Measurements from ENCODE around the gene PET100.

PET100 gene

DNA sequence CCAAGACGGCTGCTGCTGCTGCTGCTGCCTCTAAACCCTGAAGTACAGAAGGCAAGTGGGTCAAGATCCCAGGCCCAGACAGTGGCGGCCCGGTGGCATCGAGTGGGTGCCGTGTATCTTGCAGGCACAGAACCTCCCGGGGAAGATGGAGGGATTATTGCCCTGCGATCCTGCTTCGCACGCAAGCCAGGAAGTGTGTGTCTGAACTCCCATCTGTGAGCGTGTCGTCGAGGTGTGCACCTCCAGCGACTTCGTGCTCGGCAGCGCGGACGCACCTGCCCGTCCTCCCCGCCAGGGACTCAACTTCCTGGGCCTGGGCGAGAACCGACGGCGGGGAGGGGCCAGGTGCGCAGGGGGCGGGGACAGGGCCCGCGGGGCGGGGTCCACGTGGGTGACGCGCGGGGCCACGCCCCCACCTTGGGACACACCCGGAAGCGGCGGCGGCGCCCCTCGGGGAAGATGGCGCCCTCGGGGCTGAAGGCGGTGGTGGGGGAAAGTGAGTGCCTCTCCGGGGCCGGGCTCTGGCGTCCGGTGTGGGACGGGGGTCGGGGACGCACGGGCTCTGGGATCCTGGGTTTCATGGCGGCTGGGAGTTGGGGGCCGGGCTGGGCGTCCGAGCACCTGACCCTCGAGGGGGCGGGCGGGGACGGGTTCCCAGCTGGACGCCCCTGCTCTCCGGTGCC, 7.2 kb downstream of the PET100 start, which contains the start of gene STXBP2:
TSS of gene STXBP2 (plus strand) at position 420 of the 683 bp plus-strand sequence. CDS start at position 460, 40 bp downstream.
- H3K79me2 ChIP-seq: no peaks in the 10 kb centered on the region
- H3K4me3 ChIP-seq (ENCODE audit: low read depth, low read length): peak within 1 kb of the TSS; percentile 66
- H3K9ac ChIP-seq: no peak within 1 kb of the TSS
- no peaks in the 10 kb centered on the region for H3K4me1 ChIP-seq
- TF ChIP-seq, protein P1, sequence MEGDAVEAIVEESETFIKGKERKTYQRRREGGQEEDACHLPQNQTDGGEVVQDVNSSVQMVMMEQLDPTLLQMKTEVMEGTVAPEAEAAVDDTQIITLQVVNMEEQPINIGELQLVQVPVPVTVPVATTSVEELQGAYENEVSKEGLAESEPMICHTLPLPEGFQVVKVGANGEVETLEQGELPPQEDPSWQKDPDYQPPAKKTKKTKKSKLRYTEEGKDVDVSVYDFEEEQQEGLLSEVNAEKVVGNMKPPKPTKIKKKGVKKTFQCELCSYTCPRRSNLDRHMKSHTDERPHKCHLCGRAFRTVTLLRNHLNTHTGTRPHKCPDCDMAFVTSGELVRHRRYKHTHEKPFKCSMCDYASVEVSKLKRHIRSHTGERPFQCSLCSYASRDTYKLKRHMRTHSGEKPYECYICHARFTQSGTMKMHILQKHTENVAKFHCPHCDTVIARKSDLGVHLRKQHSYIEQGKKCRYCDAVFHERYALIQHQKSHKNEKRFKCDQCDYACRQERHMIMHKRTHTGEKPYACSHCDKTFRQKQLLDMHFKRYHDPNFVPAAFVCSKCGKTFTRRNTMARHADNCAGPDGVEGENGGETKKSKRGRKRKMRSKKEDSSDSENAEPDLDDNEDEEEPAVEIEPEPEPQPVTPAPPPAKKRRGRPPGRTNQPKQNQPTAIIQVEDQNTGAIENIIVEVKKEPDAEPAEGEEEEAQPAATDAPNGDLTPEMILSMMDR (IDR thresholded peaks at IDR 0.05): no peak
- peak within 1 kb of the TSS; percentile 58 for H3K4me2 ChIP-seq (ENCODE audit: low read length)
- peak within 1 kb of the TSS; percentile 57 for H3K27ac ChIP-seq
- no peaks in the 10 kb centered on the region for H3K27me3 ChIP-seq (ENCODE audit: control insufficient read depth, insufficient read depth, low read length)
- H3K36me3 ChIP-seq (ENCODE audit: control insufficient read depth, insufficient read depth, low read length): no peaks in the 10 kb centered on the region
- no peaks in the 10 kb centered on the region for H3K9me3 ChIP-seq (ENCODE audit: control insufficient read depth, low read length)
- peak within 1 kb of the TSS; percentile 73 for H2AFZ ChIP-seq

DNA sequence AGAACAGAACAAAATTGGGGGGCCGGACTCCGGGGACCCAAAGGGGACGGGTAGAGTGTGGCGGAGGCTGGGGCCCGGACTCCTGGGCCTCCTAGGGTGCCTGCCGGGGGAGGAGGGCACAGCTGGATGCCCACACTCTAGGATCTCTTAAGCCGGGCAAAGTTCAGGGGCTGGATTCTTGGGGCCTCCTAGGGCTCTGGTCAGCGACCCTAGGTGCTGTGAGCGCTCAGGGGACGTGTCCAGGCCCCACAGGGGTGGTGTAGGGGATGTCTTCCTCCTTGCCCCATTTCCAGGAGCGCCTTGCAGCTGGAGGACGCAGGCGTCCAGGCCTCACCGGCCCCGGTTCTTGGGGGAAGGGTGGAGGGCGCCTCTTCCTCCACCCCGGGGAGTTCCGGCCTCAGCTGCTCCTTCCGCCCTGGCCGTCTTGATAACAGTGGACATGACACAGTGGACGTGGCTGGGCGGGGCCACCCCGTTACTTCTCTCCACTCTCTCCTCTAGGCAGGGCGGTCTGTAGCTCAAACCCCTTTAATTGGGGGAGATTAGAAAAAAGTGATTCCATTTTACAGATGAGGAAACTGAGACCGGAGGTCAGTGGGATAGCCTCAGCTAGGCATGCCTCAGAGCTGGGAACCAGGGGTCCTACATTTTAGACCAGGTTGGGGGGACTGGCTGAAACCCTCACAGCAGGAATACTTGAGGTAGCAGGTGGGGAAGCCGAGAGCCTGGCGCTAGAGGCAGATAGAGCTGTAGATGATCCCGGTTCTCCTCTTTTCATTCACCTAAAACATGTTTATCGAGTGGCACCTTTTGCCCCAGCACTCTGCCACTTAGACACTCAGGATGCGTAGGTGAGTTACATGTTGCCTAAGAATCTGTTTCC, 8.0 kb downstream of the PET100 start:
- no peaks in the 10 kb centered on the region for H3K27me3 ChIP-seq (ENCODE audit: control insufficient read depth, insufficient read depth, low read length)
- peak overlapping the region; percentile 57 for H3K27ac ChIP-seq
- no peaks in the 10 kb centered on the region for H3K36me3 ChIP-seq (ENCODE audit: control insufficient read depth, insufficient read depth, low read length)
- H3K4me2 ChIP-seq (ENCODE audit: low read length): peak overlapping the region; percentile 58
- H3K9ac ChIP-seq: no peak overlapping the region
- peak overlapping the region; percentile 66 for H3K4me3 ChIP-seq (ENCODE audit: low read depth, low read length)
- H3K9me3 ChIP-seq (ENCODE audit: control insufficient read depth, low read length): no peaks in the 10 kb centered on the region
- no peaks in the 10 kb centered on the region for H3K79me2 ChIP-seq
- peak overlapping the region; percentile 73 for H2AFZ ChIP-seq
- H3K4me1 ChIP-seq: no peaks in the 10 kb centered on the region
- TF ChIP-seq, protein P1 (IDR thresholded peaks at IDR 0.05): no peak

DNA sequence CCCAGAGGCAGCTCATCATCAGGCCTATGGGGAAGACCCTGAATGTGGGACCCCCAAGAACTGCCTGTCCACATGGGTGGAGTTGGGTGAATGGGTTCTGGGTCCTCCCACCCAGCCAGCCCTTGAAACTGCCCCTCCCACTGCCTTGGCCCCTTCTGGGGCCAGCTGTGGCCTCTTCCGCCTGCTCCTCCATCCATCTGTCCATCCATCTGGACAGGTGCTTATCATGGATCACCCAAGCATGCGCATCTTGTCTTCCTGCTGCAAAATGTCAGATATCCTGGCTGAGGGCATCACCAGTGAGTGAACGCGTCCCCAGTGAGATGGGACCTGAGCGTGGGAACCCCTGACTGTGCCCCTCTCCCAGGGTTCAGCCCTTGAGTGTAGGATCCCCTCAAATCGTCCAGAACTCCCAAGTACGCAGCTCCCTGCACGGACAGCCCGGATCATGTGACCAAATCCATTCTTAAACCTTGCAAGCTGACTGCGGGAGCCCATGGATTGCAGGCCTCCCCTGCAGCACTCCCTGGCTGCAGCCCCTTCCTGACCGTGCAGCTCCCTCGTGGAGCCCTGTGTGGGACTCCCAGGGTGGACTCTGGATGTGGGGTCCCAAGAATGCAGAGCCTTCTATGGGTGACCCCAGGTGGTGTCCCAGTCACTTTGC, 9.3 kb downstream of the PET100 start:
- H3K9ac ChIP-seq: no peak overlapping the region
- H3K4me2 ChIP-seq (ENCODE audit: low read length): no peak overlapping the region
- TF ChIP-seq, protein P1 (IDR thresholded peaks at IDR 0.05): no peak
- H3K9me3 ChIP-seq (ENCODE audit: control insufficient read depth, low read length): no peaks in the 10 kb centered on the region
- no peaks in the 10 kb centered on the region for H3K36me3 ChIP-seq (ENCODE audit: control insufficient read depth, insufficient read depth, low read length)
- H3K27me3 ChIP-seq (ENCODE audit: control insufficient read depth, insufficient read depth, low read length): no peaks in the 10 kb centered on the region
- H2AFZ ChIP-seq: no peak overlapping the region
- H3K79me2 ChIP-seq: no peaks in the 10 kb centered on the region
- no peak overlapping the region for H3K27ac ChIP-seq
- H3K4me3 ChIP-seq (ENCODE audit: low read depth, low read length): no peak overlapping the region
- H3K4me1 ChIP-seq: no peaks in the 10 kb centered on the region

DNA sequence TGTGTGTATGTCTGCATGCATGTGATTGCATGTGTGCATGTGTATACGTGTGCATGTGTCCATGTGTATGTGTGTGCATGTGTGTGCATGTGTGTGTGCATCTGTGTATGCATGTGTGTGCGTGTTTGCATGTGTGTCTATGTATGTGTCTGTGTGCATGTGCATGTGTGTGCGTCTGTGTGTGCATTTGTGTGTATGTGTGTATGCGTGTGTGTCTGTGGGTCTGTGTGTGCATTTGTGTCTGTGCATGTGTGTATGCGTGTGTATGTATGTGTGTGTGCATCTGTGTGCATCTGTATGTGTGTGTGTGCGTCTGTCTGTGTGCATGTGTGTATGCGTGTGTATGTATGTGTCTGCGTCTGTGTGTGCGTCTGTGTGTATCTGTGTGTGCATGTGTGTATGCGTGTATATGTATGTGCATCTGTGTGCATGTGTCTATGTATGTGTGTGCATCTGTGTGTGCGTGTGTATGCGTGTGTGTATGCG, 10.3 kb downstream of the PET100 start:
- H2AFZ ChIP-seq: no peak overlapping the region
- no peaks in the 10 kb centered on the region for H3K79me2 ChIP-seq
- no peaks in the 10 kb centered on the region for H3K36me3 ChIP-seq (ENCODE audit: control insufficient read depth, insufficient read depth, low read length)
- no peak overlapping the region for H3K27ac ChIP-seq
- no peaks in the 10 kb centered on the region for H3K27me3 ChIP-seq (ENCODE audit: control insufficient read depth, insufficient read depth, low read length)
- H3K4me1 ChIP-seq: no peaks in the 10 kb centered on the region
- TF ChIP-seq, protein P1 (IDR thresholded peaks at IDR 0.05): no peak
- H3K9ac ChIP-seq: no peak overlapping the region
- no peak overlapping the region for H3K4me2 ChIP-seq (ENCODE audit: low read length)
- H3K4me3 ChIP-seq (ENCODE audit: low read depth, low read length): no peak overlapping the region
- H3K9me3 ChIP-seq (ENCODE audit: control insufficient read depth, low read length): no peaks in the 10 kb centered on the region
